ENCODE data around the gene SH3RF1. TPM values are rescaled to one million over a fixed set of nuclear protein-coding genes. Genes with fewer than 3 reads are reported as not detected.

The SH3RF1 gene
- total and polyA plus RNA-seq, 2 of the 13 experiments (the other 11 are each of a cell fraction or from before 2014, with no cell fraction given) = 3.1 to 3.2 TPM

DNA sequence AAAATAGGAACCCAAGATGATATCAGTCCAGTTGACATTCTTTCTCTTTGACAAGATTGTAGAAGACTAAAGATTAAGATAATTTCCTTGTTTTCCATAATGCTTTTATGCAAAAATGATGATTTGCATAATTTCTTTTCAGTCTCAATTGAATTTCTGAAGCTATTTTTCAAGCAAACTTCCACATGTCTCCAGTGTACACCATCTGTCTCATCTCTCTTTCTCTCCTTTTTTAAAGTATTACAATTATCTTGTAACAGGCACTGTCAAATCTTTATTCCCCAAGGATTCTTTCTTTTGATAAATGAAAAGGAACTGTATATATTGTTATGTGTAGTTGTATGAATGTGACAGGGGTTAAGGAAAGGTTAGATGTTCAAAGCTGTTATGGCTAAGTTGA is 7.9 kb upstream of the SH3RF1 start:
- Histone ChIP-seq H2AFZ (ENCODE audit: low read length) (no peak overlapping the region), H3K27ac (ENCODE audit: extremely low read length, insufficient read depth, low read length) (no peak overlapping the region), H3K9ac (ENCODE audit: insufficient read depth, low read depth, low read length) (no peak overlapping the region), H3K36me3 (replicated peaks in 1 of 2; ENCODE audit: control insufficient read depth in 1 of 2, insufficient read depth in 2 of 2, low read length in 2 of 2) (no peaks in the 10 kb centered on the region), H3K4me2 (ENCODE audit: low read depth, low read length) (no peak overlapping the region), H3K4me3 (replicated peaks in 1 of 3; ENCODE audit: insufficient read depth in 1 of 3, low read depth in 2 of 3, low read length in 3 of 3) (no peak overlapping the region), H3K4me1 (ENCODE audit: insufficient read depth, low read length) (no peaks in the 10 kb centered on the region), H4K20me1 (ENCODE audit: insufficient read depth, low read length) (no peaks in the 10 kb centered on the region), H3K9me3 (ENCODE audit: low read length) (no peaks in the 10 kb centered on the region), H3K27me3 (ENCODE audit: control insufficient read depth in 1 of 2, insufficient read depth in 2 of 2, low read length in 2 of 2) (no peaks in the 10 kb centered on the region), H3K79me2 (ENCODE audit: insufficient read depth, low read length) (no peaks in the 10 kb centered on the region)
- FAIRE-seq (no peak), ATAC-seq (no peak), DNase-seq (ENCODE audit: low spot score) (no peak)
- TF ChIP-seq MED1 (CRISPR knock-in tag; IDR thresholded peaks at IDR 0.05) = no peak
- no peak for TF ChIP-seq ZNF232 (CRISPR knock-in tag; IDR thresholded peaks at IDR 0.05; ENCODE audit: borderline replicate concordance)
- no peak for TF ChIP-seq NR3C1 (CRISPR knock-in tag; IDR thresholded peaks at IDR 0.05)
- TF ChIP-seq HNF4G (IDR thresholded peaks at IDR 0.05; ENCODE audit: borderline replicate concordance, low read depth, low read length) = no peak
- TF ChIP-seq HNF4G (CRISPR knock-in tag; IDR thresholded peaks at IDR 0.05; ENCODE audit: borderline replicate concordance, low read depth) = no peak
- TF ChIP-seq ERF (CRISPR knock-in tag; IDR thresholded peaks at IDR 0.05) = no peak
- TF ChIP-seq KDM5A (IDR thresholded peaks at IDR 0.05; ENCODE audit: borderline replicate concordance, low read length) = no peak
- no peak for TF ChIP-seq ZFP82 (CRISPR knock-in tag; IDR thresholded peaks at IDR 0.05; ENCODE audit: borderline replicate concordance)
- TF ChIP-seq ETV6 (CRISPR knock-in tag; conservative IDR thresholded peaks at IDR 0.05) = no peak
- no peak for TF ChIP-seq KDM2A (CRISPR knock-in tag; IDR thresholded peaks at IDR 0.05; ENCODE audit: borderline replicate concordance, low read depth)
- TF ChIP-seq SIX4 (CRISPR knock-in tag; IDR thresholded peaks at IDR 0.05) = no peak
- TF ChIP-seq, protein P1, sequence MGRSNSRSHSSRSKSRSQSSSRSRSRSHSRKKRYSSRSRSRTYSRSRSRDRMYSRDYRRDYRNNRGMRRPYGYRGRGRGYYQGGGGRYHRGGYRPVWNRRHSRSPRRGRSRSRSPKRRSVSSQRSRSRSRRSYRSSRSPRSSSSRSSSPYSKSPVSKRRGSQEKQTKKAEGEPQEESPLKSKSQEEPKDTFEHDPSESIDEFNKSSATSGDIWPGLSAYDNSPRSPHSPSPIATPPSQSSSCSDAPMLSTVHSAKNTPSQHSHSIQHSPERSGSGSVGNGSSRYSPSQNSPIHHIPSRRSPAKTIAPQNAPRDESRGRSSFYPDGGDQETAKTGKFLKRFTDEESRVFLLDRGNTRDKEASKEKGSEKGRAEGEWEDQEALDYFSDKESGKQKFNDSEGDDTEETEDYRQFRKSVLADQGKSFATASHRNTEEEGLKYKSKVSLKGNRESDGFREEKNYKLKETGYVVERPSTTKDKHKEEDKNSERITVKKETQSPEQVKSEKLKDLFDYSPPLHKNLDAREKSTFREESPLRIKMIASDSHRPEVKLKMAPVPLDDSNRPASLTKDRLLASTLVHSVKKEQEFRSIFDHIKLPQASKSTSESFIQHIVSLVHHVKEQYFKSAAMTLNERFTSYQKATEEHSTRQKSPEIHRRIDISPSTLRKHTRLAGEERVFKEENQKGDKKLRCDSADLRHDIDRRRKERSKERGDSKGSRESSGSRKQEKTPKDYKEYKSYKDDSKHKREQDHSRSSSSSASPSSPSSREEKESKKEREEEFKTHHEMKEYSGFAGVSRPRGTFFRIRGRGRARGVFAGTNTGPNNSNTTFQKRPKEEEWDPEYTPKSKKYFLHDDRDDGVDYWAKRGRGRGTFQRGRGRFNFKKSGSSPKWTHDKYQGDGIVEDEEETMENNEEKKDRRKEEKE (IDR thresholded peaks at IDR 0.05) = no peak
- TF ChIP-seq ZBTB21 (CRISPR knock-in tag; IDR thresholded peaks at IDR 0.05) = no peak
- no peak for TF ChIP-seq MEIS1 (CRISPR knock-in tag; IDR thresholded peaks at IDR 0.05; ENCODE audit: borderline replicate concordance)
- TF ChIP-seq, protein P2, sequence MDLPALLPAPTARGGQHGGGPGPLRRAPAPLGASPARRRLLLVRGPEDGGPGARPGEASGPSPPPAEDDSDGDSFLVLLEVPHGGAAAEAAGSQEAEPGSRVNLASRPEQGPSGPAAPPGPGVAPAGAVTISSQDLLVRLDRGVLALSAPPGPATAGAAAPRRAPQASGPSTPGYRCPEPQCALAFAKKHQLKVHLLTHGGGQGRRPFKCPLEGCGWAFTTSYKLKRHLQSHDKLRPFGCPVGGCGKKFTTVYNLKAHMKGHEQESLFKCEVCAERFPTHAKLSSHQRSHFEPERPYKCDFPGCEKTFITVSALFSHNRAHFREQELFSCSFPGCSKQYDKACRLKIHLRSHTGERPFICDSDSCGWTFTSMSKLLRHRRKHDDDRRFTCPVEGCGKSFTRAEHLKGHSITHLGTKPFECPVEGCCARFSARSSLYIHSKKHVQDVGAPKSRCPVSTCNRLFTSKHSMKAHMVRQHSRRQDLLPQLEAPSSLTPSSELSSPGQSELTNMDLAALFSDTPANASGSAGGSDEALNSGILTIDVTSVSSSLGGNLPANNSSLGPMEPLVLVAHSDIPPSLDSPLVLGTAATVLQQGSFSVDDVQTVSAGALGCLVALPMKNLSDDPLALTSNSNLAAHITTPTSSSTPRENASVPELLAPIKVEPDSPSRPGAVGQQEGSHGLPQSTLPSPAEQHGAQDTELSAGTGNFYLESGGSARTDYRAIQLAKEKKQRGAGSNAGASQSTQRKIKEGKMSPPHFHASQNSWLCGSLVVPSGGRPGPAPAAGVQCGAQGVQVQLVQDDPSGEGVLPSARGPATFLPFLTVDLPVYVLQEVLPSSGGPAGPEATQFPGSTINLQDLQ (CRISPR knock-in tag; IDR thresholded peaks at IDR 0.05) = no peak
- TF ChIP-seq, protein P3, sequence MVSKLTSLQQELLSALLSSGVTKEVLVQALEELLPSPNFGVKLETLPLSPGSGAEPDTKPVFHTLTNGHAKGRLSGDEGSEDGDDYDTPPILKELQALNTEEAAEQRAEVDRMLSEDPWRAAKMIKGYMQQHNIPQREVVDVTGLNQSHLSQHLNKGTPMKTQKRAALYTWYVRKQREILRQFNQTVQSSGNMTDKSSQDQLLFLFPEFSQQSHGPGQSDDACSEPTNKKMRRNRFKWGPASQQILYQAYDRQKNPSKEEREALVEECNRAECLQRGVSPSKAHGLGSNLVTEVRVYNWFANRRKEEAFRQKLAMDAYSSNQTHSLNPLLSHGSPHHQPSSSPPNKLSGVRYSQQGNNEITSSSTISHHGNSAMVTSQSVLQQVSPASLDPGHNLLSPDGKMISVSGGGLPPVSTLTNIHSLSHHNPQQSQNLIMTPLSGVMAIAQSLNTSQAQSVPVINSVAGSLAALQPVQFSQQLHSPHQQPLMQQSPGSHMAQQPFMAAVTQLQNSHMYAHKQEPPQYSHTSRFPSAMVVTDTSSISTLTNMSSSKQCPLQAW (CRISPR knock-in tag; IDR thresholded peaks at IDR 0.05) = no peak
- ChIA-PET POLR2A (no interaction called here), CTCF (ENCODE audit: low intra/inter-chr PET ratio, low total read pairs) (no interaction called here)
- BruUV-seq (replicated peaks) = no TSS peak
- intact Hi-C loops (cut with micrococcal nuclease; ENCODE audit: unreplicated experiment) (no loop called here), in situ Hi-C loops (cut with HindIII; ENCODE audit: extremely low pct_ligation_motif_present, low pct_unique_long_range_greater_than_20kb) (no loop called here)

Measured in HepG2 (cell line).